Measurements from ENCODE around the gene SQOR. TPM values are rescaled to one million over a fixed set of nuclear protein-coding genes. Genes with fewer than 3 reads are reported as not detected.

The SQOR gene
- total and polyA plus RNA-seq, 8 donors = 49.6 to 128 (median 62.8) TPM

DNA sequence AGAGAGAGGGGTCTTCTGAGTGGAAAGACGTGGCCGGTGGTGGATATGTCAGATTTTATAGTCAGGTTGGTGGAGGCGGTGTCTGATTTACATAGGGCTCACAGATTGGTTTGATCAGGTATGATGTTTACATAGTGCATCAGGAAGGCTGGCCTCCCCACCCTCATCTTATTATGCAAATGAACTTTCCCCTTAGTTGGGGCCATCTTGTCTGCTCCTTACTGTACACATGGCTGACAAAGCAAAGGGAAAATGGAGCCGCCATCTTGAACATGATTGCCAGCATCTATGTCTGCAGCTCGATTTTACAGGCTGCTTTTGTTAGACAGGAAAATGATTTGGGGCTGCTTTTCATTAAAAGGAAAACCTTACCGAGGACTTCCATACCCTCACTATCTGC lies 19.9 kb downstream of the SQOR start:
- DNase-seq = no peak
- H3K27ac ChIP-seq = peak overlapping the region in 4 of 5 donors; percentile 36 to 70 (median 59)
- peaks cover 21 to 93% (median 51%) of the 10 kb centered on the region in 4 donors for H3K4me1 ChIP-seq
- H3K9me3 ChIP-seq = no peaks in the 10 kb centered on the region
- TF ChIP-seq EP300 (IDR thresholded peaks at IDR 0.05) (no peak), POLR2A (IDR thresholded peaks at IDR 0.05) (no peak), POLR2AphosphoS5 (IDR thresholded peaks at IDR 0.05) (no peak)
- TF ChIP-seq, protein P1, sequence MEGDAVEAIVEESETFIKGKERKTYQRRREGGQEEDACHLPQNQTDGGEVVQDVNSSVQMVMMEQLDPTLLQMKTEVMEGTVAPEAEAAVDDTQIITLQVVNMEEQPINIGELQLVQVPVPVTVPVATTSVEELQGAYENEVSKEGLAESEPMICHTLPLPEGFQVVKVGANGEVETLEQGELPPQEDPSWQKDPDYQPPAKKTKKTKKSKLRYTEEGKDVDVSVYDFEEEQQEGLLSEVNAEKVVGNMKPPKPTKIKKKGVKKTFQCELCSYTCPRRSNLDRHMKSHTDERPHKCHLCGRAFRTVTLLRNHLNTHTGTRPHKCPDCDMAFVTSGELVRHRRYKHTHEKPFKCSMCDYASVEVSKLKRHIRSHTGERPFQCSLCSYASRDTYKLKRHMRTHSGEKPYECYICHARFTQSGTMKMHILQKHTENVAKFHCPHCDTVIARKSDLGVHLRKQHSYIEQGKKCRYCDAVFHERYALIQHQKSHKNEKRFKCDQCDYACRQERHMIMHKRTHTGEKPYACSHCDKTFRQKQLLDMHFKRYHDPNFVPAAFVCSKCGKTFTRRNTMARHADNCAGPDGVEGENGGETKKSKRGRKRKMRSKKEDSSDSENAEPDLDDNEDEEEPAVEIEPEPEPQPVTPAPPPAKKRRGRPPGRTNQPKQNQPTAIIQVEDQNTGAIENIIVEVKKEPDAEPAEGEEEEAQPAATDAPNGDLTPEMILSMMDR (IDR thresholded peaks at IDR 0.05) = no peak
- H3K27me3 ChIP-seq = no peaks in the 10 kb centered on the region
- peaks cover 0 to 19% (median 9%) of the 10 kb centered on the region in 4 donors for H3K36me3 ChIP-seq
- H3K4me3 ChIP-seq = no peak overlapping the region
- WGBS, 5 donors = 72 to 87% (median 80%) methylated on average over 6 of the region's 6 CpGs
- intact Hi-C loops (cut with DNase I; ENCODE audit: low total_unique reads) = no loop called here

DNA sequence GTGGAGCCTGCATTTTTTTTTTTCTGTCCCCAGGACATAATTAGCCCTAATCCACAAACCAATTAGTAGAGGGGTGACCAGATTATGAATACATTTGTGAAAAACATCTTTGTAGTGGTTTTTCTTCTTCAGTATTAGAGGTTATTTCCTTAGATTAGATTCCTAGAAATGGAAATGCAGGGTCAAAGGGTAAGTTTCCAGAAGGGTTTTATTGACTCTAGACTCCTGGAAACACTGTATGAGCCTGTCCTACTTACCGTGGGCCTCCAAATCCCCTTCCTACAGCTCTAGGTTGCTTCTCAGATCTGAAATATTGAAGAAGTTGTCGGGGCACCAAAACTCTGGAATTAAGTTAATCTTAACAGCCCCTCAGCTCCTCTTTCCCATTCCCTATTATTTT lies 22.4 kb downstream of the SQOR start:
- 56 to 70% (median 62%) methylated on average over 2 of the region's 2 CpGs for WGBS, 5 donors
- DNase-seq = no peak
- Histone ChIP-seq H3K9me3 (no peaks in the 10 kb centered on the region), H3K27ac (peak overlapping the region in 2 of 5 donors; percentile 16 to 80), H3K36me3 (peaks cover 8 to 34% (median 16%) of the 10 kb centered on the region in 4 donors), H3K4me1 (peaks cover 21 to 88% (median 50%) of the 10 kb centered on the region in 4 donors), H3K4me3 (no peak overlapping the region), H3K27me3 (no peaks in the 10 kb centered on the region)
- intact Hi-C loops (cut with DNase I; ENCODE audit: low total_unique reads) = no loop called here
- TF ChIP-seq EP300 (IDR thresholded peaks at IDR 0.05) (no peak), POLR2AphosphoS5 (IDR thresholded peaks at IDR 0.05) (no peak), POLR2A (IDR thresholded peaks at IDR 0.05) (no peak)
- TF ChIP-seq, protein P1 (IDR thresholded peaks at IDR 0.05) = no peak

DNA sequence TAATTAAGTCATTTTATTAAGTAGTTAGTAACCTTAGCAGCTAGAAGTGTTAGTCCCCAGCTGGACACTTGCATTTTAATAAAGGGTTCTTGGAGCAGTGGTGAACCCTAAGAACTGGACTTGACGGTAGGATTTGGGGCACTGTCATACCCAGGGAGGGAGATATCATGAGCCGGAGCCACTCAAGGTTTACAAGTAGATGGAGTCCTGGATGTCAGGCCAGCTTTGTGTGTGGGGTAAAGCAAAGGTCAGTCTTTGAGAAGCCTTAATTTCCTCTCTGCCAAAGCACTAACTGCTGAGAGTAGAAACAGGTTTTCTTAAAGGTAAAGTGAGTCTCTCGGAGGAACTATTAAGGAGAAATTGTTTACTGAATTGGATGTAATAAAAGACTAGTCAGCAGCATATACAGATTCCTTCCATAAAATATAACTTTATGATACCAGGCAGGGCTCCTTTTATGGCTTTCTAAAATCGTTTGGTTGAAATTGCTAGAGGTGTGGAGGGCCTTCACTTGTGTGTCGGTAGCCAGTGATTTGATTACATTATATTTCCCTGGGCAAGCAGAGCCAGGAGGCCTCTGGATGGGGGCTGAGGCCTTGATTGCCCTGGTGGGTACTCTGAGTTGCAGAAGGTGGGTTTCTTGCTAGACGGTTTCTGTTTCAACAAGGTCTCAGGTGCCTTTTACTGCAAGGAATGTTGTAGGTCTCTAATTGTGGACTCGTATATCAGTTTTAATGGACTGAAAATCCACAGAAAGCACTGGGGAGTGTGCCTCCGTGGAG lies 23.1 kb downstream of the SQOR start:
- Histone ChIP-seq H3K4me3 (no peak overlapping the region), H3K4me1 (peaks cover 21 to 85% (median 47%) of the 10 kb centered on the region in 4 donors), H3K9me3 (no peaks in the 10 kb centered on the region), H3K36me3 (peaks cover 13 to 41% (median 23%) of the 10 kb centered on the region in 4 donors), H3K27ac (peak overlapping the region in 2 of 5 donors; percentile 16 to 80), H3K27me3 (no peaks in the 10 kb centered on the region)
- TF ChIP-seq POLR2AphosphoS5 (IDR thresholded peaks at IDR 0.05) (no peak), EP300 (IDR thresholded peaks at IDR 0.05) (no peak), POLR2A (IDR thresholded peaks at IDR 0.05) (no peak)
- TF ChIP-seq, protein P1 (IDR thresholded peaks at IDR 0.05) = no peak
- WGBS, 5 donors = 61 to 84% (median 66%) methylated on average over 8 of the region's 8 CpGs
- no peak for DNase-seq
- intact Hi-C loops (cut with DNase I; ENCODE audit: low total_unique reads) = no loop called here

DNA sequence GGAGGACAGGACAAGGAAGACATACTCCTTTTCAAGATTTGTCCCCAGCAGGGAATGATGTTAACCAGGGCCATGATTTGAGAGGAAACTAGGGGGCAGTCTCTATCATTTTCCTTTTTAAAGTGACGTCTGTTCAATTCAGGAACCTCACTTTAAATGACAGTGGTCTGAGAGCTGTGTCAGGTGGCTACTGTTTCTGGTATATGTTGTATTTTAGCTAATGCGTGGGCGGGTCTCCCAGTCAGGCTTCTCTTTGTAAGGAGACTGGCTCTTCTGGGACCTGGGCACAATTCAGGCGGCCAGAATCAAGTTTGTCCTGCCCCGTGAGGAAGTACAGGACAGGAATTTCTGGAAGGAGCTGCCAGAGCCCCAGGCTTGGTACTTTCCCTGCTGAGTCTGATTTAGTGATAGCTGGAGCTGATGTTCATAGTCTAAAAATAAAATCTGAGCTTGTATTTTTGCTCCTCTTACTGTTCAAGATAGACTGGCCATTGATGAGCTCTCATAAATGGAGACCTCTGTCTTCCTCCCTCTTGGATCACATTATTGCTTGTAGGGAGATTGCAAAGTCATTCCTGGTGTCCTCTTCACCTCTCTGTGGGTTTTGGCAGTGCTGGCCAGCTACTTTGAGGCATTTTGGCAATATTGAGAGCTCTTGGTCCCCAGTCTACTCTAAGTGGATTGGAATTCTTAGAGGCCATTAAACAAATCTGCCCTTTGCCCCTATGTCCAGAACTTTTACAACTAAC lies 25.6 kb downstream of the SQOR start:
- Histone ChIP-seq H3K36me3 (peaks cover 20 to 65% (median 43%) of the 10 kb centered on the region in 4 donors), H3K4me1 (peaks cover 21 to 61% (median 41%) of the 10 kb centered on the region in 4 donors), H3K27me3 (no peaks in the 10 kb centered on the region), H3K9me3 (no peaks in the 10 kb centered on the region), H3K27ac (peak overlapping the region in 4 of 5 donors; percentile 43 to 80 (median 68)), H3K4me3 (no peak overlapping the region)
- WGBS, 5 donors = 29 to 60% (median 36%) methylated on average over 5 of the region's 5 CpGs
- peak in 1 of 3 donors; percentile 33 for TF ChIP-seq POLR2AphosphoS5 (IDR thresholded peaks at IDR 0.05)
- TF ChIP-seq POLR2A (IDR thresholded peaks at IDR 0.05) = no peak
- DNase-seq = peak; percentile 18 to 45
- intact Hi-C loops (cut with DNase I; ENCODE audit: low total_unique reads) = no loop called here

All from stomach (tissue), 9 donors.